ENCODE measurements around the gene PRR11.

DNA sequence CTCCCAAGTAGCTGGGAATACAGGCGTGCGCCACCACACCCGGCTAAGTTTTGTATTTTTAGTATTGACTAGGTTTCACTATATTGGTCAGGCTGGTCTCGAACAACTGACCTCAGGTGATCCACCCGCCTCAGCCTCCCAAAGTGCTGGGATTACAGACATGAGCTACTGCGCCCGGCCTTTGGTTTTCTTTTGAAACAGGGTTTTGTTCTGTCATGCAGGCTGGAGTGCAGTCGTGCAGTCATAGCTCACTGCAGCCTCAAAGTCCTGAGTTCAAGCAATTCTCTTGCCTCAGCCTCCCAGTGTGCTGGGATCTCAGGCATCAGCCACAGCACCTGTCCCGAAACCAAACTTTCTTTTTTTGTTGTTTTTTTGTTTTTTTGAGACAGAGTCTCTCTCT lies 25.1 kb downstream of the PRR11 start:
- no peak for TF ChIP-seq POLR2A (IDR thresholded peaks at IDR 0.05)
- TF ChIP-seq, protein P1, sequence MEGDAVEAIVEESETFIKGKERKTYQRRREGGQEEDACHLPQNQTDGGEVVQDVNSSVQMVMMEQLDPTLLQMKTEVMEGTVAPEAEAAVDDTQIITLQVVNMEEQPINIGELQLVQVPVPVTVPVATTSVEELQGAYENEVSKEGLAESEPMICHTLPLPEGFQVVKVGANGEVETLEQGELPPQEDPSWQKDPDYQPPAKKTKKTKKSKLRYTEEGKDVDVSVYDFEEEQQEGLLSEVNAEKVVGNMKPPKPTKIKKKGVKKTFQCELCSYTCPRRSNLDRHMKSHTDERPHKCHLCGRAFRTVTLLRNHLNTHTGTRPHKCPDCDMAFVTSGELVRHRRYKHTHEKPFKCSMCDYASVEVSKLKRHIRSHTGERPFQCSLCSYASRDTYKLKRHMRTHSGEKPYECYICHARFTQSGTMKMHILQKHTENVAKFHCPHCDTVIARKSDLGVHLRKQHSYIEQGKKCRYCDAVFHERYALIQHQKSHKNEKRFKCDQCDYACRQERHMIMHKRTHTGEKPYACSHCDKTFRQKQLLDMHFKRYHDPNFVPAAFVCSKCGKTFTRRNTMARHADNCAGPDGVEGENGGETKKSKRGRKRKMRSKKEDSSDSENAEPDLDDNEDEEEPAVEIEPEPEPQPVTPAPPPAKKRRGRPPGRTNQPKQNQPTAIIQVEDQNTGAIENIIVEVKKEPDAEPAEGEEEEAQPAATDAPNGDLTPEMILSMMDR (IDR thresholded peaks at IDR 0.05): no peak

Data from body of pancreas (tissue), 4 donors.